PC-3 (cell line): ENCODE measurements around the gene SLC35F2. TPM values are rescaled to one million over a fixed set of nuclear protein-coding genes. Genes with fewer than 3 reads are reported as not detected.
"Not testable (repeated sequence)": the region's sequence is repeated elsewhere in the genome, so short reads cannot be mapped to it uniquely, and the experiment has no call there.

Source experiments
- ATAC-seq: fragments of 200-7000 bp; cut with Tn5 transposase; 2 replicates; pipeline ENCODE4 v1.9.1; 2020; ENCODE audit warnings: mild to moderate bottlenecking, moderate library complexity
- BruUV-seq: library from RNA; stranded (reverse); fragments of 400-500 nt; replicated peaks from 2 replicates; lab custom pipeline; 2021; lab: Mats Ljungman, UMichigan
- CTCF ChIA-PET: fragments of 300-600 bp; sonication (Branson Sonifier 250); formaldehyde crosslinking; loops from one replicate; lab custom pipeline; 2022; ENCODE audit warnings: antibody characterized with exemption; lab: Charles Lee
- POLR2A ChIA-PET: fragments of 300-600 bp; sonication (Branson Sonifier 250); formaldehyde crosslinking; loops from one replicate; lab custom pipeline; 2022; ENCODE audit warnings: antibody characterized with exemption; ENCODE audit not compliant: unreplicated experiment; lab: Charles Lee
- DNase-seq: peaks from one replicate; pipeline ENCODE4 v3.0.0-alpha.2; 2015
- H2AFZ ChIP-seq: fragments of 300-600 bp; sonication (generic); 2 replicates; pipeline ENCODE4 v1.6.0; 2016; ENCODE audit warnings: antibody characterized with exemption, low read length
- H3F3A ChIP-seq: fragments of 300-600 bp; sonication (generic); one replicate; pipeline ENCODE4 v1.6.0; 2017; ENCODE audit warnings: antibody characterized with exemption, low read length, control low read depth, mild to moderate bottlenecking; ENCODE audit not compliant: unreplicated experiment
- H3K27ac ChIP-seq: fragments of 300-600 bp; sonication (generic); 2 replicates; pipeline ENCODE4 v1.5.1; 2016; ENCODE audit warnings: mild to moderate bottlenecking, low read length
- H3K27me3 ChIP-seq: fragments of 300-600 bp; sonication (generic); 2 replicates; pipeline ENCODE4 v1.6.1; 2016; ENCODE audit warnings: low read length, mixed read lengths
- H3K36me3 ChIP-seq: fragments of 300-600 bp; sonication (generic); 2 replicates; pipeline ENCODE4 v1.6.1; 2016; ENCODE audit warnings: low read depth, mixed run types, low read length, mixed read lengths
- H3K4me1 ChIP-seq: fragments of 300-600 bp; sonication (generic); 2 replicates; pipeline ENCODE4 v1.5.1; 2016; ENCODE audit warnings: low read length; ENCODE audit not compliant: insufficient read depth
- H3K4me2 ChIP-seq: fragments of 300-600 bp; sonication (generic); 2 replicates; pipeline ENCODE4 v1.6.0; 2016; ENCODE audit warnings: low read length
- H3K4me3 ChIP-seq: fragments of 300-600 bp; sonication (generic); 2 replicates; pipeline ENCODE4 v1.5.1; 2016; ENCODE audit warnings: mild to moderate bottlenecking, low read length, mixed read lengths
- H3K79me2 ChIP-seq: fragments of 300-600 bp; sonication (generic); 2 replicates; pipeline ENCODE4 v1.6.1; 2017; ENCODE audit warnings: low read length, mixed read lengths
- H3K9ac ChIP-seq: fragments of 300-600 bp; sonication (generic); 2 replicates; pipeline ENCODE4 v1.6.0; 2016; ENCODE audit warnings: mild to moderate bottlenecking, low read length
- H3K9me2 ChIP-seq: fragments of 300-600 bp; sonication (generic); replicated peaks from 2 replicates; pipeline ENCODE4 v1.6.1; 2016; ENCODE audit warnings: mixed run types, low read length, mixed read lengths
- H3K9me3 ChIP-seq: fragments of 300-600 bp; sonication (generic); 2 replicates; pipeline ENCODE4 v1.6.1; 2016; ENCODE audit warnings: low read length, mixed read lengths
- H4K20me1 ChIP-seq: fragments of 300-600 bp; sonication (generic); 2 replicates; pipeline ENCODE4 v1.6.1; 2016; ENCODE audit warnings: low read length, mixed read lengths
- CTCF ChIP-seq: fragments of 300-600 bp; sonication (generic); conservative IDR thresholded peaks from 2 replicates; pipeline ENCODE4 v1.5.1; 2017; ENCODE audit warnings: antibody characterized with exemption, low read depth, mild to moderate bottlenecking, low read length
- EZH2 ChIP-seq: fragments of 300-600 bp; sonication (generic); IDR thresholded peaks from one replicate; pipeline ENCODE4 v1.6.1; 2017; ENCODE audit warnings: antibody characterized with exemption, mild to moderate bottlenecking, low read length; ENCODE audit not compliant: unreplicated experiment
- EZH2phosphoT487 ChIP-seq: fragments of 300-600 bp; sonication (generic); IDR thresholded peaks from 2 replicates; pipeline ENCODE4 v1.6.1; 2018; ENCODE audit warnings: mild to moderate bottlenecking, antibody characterized with exemption, low read length, borderline replicate concordance
- intact Hi-C: fragments of 100-400 bp; cut with micrococcal nuclease; formaldehyde crosslinking; loops from 2 replicates; pipeline ENCODE4 v1.9.0; 2023
- total RNA-seq: library from RNA; depleted of rRNA; stranded (reverse); fragments of >200 nt; gene quantifications from 2 replicates; pipeline ENCODE4 v1.2.3, GENCODE V29; 2014

Gene SLC35F2
- total RNA-seq, 1 experiment from 2014 or later = 210 TPM

GRCh38 chr11:107898270-107898669, 39.7 kb upstream of the SLC35F2 start:
- Histone ChIP-seq H3K9me3 (no peaks in the 10 kb centered on the region), H3K4me1 (no peaks in the 10 kb centered on the region), H3K79me2 (no peaks in the 10 kb centered on the region), H3K27ac (no peak overlapping the region), H3F3A (no peaks in the 10 kb centered on the region), H3K27me3 (peaks cover 22% of the 10 kb centered on the region), H3K4me3 (no peak overlapping the region), H4K20me1 (no peaks in the 10 kb centered on the region), H2AFZ (no peak overlapping the region), H3K4me2 (no peak overlapping the region), H3K36me3 (no peaks in the 10 kb centered on the region), H3K9ac (no peak overlapping the region), H3K9me2 (no peaks in the 10 kb centered on the region)
- CTCF ChIA-PET = interaction anchor here (0.5 to 1.1 kb wide), 2 partner anchors 39 to 157 kb away, joined by 5 to 8 read pairs; no protein-coding TSS in a partner anchor
- POLR2A ChIA-PET = no interaction called here
- TF ChIP-seq CTCF = peak; percentile 94
- no peak for TF ChIP-seq EZH2
- no peak for TF ChIP-seq EZH2phosphoT487
- intact Hi-C loops = loop anchor here (1.0 to 10.0 kb wide), 5 partner anchors 40 to 321 kb away; partner anchors contain the start of gene SLC35F2
- DNase-seq (peak; percentile 81), ATAC-seq (peak; percentile 99)
- no TSS peak for BruUV-seq

- Histone ChIP-seq H3K27me3 (no peaks in the 10 kb centered on the region), H4K20me1 (no peaks in the 10 kb centered on the region), H3K79me2 (no peaks in the 10 kb centered on the region), H3K4me1 (0 out of 2 replicates have a peak, but pooled peaks cover 4% of the 10 kb centered on the region), H3K9me2 (no peaks in the 10 kb centered on the region), H3K4me2 (no peak overlapping the region), H3F3A (no peaks in the 10 kb centered on the region), H3K4me3 (no peak overlapping the region), H3K9ac (no peak overlapping the region), H3K9me3 (no peaks in the 10 kb centered on the region), H3K27ac (no peak overlapping the region), H2AFZ (no peak overlapping the region), H3K36me3 (no peaks in the 10 kb centered on the region)
- intact Hi-C loops = no loop called here
- CTCF ChIA-PET = no interaction called here
- no peak for TF ChIP-seq EZH2
- TF ChIP-seq EZH2phosphoT487 = no peak
- TF ChIP-seq CTCF = no peak
- DNase-seq = peak; percentile 19
- BruUV-seq = no TSS peak
- POLR2A ChIA-PET = no interaction called here
- ATAC-seq = no peak
Measured at GRCh38 chr11:107882095-107882820, 23.7 kb upstream of the SLC35F2 start.

- H2AFZ ChIP-seq, CTCF ChIA-PET, H4K20me1 ChIP-seq, H3K9me3 ChIP-seq, intact Hi-C loops, ATAC-seq, H3K36me3 ChIP-seq, H3K9ac ChIP-seq, H3K4me2 ChIP-seq, H3K4me1 ChIP-seq, H3K27me3 ChIP-seq, H3K27ac ChIP-seq, H3K9me2 ChIP-seq, H3K4me3 ChIP-seq, H3F3A ChIP-seq, BruUV-seq, POLR2A ChIA-PET, H3K79me2 ChIP-seq: not testable (repeated sequence)
- peak; percentile 25 for DNase-seq
Measured at GRCh38 chr11:107881471-107881870, 22.9 kb upstream of the SLC35F2 start.
